Mucosa of descending colon (tissue), 3 donors: ENCODE measurements around the gene ANKRD6. TPM values are rescaled to one million over a fixed set of nuclear protein-coding genes. Genes with fewer than 3 reads are reported as not detected.

Experiments used
- ATAC-seq: fragments of 200-7000 bp; cut with Tn5 transposase; one replicate; pipeline ENCODE4 v1.9.1; 2020; ENCODE audit warnings: mild to moderate bottlenecking, moderate library complexity
- DNase-seq, 3 donors: peaks; one replicate each; pipeline ENCODE4 v3.0.0-alpha.2; 2020
- H3K36me3 ChIP-seq: fragments of 200-600 bp; one replicate; pipeline ENCODE4 v1.8.0; 2021; ENCODE audit warnings: low read depth, mild to moderate bottlenecking
- H3K4me1 ChIP-seq: fragments of 200-600 bp; one replicate; pipeline ENCODE4 v1.8.0; 2021; ENCODE audit warnings: low read depth, mild to moderate bottlenecking
- H3K4me3 ChIP-seq: fragments of 200-600 bp; one replicate; pipeline ENCODE4 v1.8.0; 2021; ENCODE audit warnings: mild to moderate bottlenecking
- H3K9me3 ChIP-seq: fragments of 200-600 bp; one replicate; pipeline ENCODE4 v1.8.0; 2021; ENCODE audit warnings: mild to moderate bottlenecking
- CTCF ChIP-seq: fragments of 200-600 bp; IDR thresholded peaks from one replicate; pipeline ENCODE4 v1.8.0; 2022; ENCODE audit warnings: antibody characterized with exemption, mild to moderate bottlenecking
- intact Hi-C, 2 donors: fragments of 100-400 bp; cut with DNase I in 1 of 2; cut with micrococcal nuclease in 1 of 2; formaldehyde crosslinking; loops; one replicate each; pipeline versions ENCODE4 v1.11.0 to v1.11.1; 2022; cut with DNase I, micrococcal nuclease
- total RNA-seq, 3 donors: library from RNA; stranded (reverse); fragmentation: NEBNext Ultra II Directional in 2 of 3; extraction: Animal tissue kit (Norgen Biotek cat#: 25700) in 2 of 3; gene quantifications; one replicate each; pipeline versions ENCODE4 v1.2.1 to v1.2.4, GENCODE V29; 2021 to 2023
- donor health status: DM: no; HTN: no; CAD: no; lungs with moderate emphysema.
- donor health status: DM: no; HTN: no; CAD: no.
- donor health status: DM: no; HTN: yes; CAD: no.

The ANKRD6 gene
- total RNA-seq, 3 donors from 2014 or later = 1.8 to 10.9 (median 2.8) TPM

DNA sequence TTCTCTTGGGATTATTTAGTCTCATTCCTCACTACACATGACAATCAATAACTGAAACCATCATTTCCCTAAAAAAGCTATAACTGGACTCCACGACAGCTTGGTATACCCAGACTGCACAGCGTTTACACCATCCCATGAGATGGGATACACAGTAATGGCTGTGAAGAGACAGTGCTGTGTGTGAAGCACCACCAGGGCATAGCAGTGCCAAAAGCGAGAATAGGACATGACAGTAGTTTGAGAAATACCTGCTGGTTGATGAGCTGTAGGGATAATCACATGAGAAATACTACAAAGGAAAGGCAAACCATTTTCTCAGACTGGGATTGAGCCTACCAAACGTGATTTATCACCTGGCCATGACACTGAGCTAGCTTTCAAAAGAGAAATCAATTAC lies 228.0 kb downstream of the ANKRD6 start:
- DNase-seq = no peak
- TF ChIP-seq CTCF = no peak
- Histone ChIP-seq H3K4me1 (no peaks in the 10 kb centered on the region), H3K36me3 (no peaks in the 10 kb centered on the region), H3K4me3 (no peak overlapping the region), H3K9me3 (no peaks in the 10 kb centered on the region)
- no peak for ATAC-seq
- intact Hi-C loops = no loop called here

- H3K4me3 ChIP-seq = no peak overlapping the region
- no peak for TF ChIP-seq CTCF
- no peaks in the 10 kb centered on the region for H3K36me3 ChIP-seq
- no peaks in the 10 kb centered on the region for H3K9me3 ChIP-seq
- H3K4me1 ChIP-seq = no peaks in the 10 kb centered on the region
- intact Hi-C loops = no loop called here
- no peak for DNase-seq
- no peak for ATAC-seq
Observed at GRCh38 chr6:89661559-89661958, 228.6 kb downstream of the ANKRD6 start.

GRCh38 chr6:89662659-89663223 lies 229.8 kb downstream of the ANKRD6 start:
- no peak overlapping the region for H3K4me3 ChIP-seq
- DNase-seq = peak in 1 of 3 donors; percentile 68
- H3K36me3 ChIP-seq = no peaks in the 10 kb centered on the region
- H3K4me1 ChIP-seq = no peaks in the 10 kb centered on the region
- intact Hi-C loops = no loop called here
- ATAC-seq = peak; percentile 99
- TF ChIP-seq CTCF = no peak
- no peaks in the 10 kb centered on the region for H3K9me3 ChIP-seq

DNA sequence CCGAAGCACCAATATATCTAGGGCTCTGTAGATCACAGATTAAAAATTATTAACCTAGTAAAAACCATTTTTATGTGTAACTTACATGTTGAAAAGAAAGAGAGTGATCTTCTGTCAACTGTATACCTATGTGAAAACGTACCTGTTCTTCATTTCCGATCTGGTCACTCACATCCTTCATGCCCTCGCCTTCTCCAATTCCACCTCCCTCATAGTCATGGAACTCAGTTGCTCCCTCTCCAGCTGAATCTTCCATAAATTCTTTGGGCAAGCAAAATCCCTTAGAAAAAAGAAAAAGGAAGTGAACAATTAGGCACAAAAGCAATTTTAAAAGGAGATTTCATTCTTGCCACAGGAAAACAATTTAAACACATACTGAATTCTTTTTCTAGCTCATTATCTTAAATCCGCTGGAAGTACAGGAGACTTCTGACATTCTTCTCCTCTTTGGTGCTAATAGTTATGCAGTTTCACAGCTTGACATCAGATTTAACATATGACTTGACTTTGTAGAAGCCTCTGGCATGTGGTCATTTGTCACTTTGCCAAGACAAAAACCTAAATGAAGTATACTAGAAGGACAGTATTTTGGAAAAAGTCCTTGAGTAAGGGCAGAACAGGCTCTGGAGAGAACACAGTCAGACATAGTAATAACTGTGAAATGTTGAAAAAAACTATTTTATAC lies 235.1 kb downstream of the ANKRD6 start:
- intact Hi-C loops = no loop called here
- no peaks in the 10 kb centered on the region for H3K9me3 ChIP-seq
- no peak for TF ChIP-seq CTCF
- no peaks in the 10 kb centered on the region for H3K4me1 ChIP-seq
- DNase-seq = no peak
- no peak for ATAC-seq
- peaks cover 4% of the 10 kb centered on the region for H3K36me3 ChIP-seq
- H3K4me3 ChIP-seq = no peak overlapping the region

- Histone ChIP-seq H3K4me1 (no peaks in the 10 kb centered on the region), H3K4me3 (no peak overlapping the region), H3K36me3 (peaks cover 4% of the 10 kb centered on the region), H3K9me3 (no peaks in the 10 kb centered on the region)
- DNase-seq (no peak), ATAC-seq (no peak)
- no peak for TF ChIP-seq CTCF
- intact Hi-C loops = no loop called here
Observed at GRCh38 chr6:89669002-89669401, 236.1 kb downstream of the ANKRD6 start.
